ENCODE results near the gene KCNIP4.

GRCh38 chr4:21413807-21414370, 534.7 kb downstream of the KCNIP4 start:
- TF ChIP-seq CTCF (IDR thresholded peaks at IDR 0.05) = no peak
- TF ChIP-seq EZH2 (IDR thresholded peaks at IDR 0.05) = no peak
